GM19468 (cell line): ENCODE data around the gene FUCA2.
"Not testable (repeated sequence)": the region's sequence is repeated elsewhere in the genome, so short reads cannot be mapped to it uniquely, and the experiment has no call there.

Source experiments
- ATAC-seq: cut with Tn5 transposase; IDR thresholded peaks from one replicate; pipeline ENCODE4 v1.9.1; 2021; ENCODE audit warnings: mild to moderate bottlenecking, moderate library complexity, moderate number of reproducible peaks; ENCODE audit not compliant: unreplicated experiment; ENCODE audit errors: extremely low read depth

The FUCA2 gene

DNA sequence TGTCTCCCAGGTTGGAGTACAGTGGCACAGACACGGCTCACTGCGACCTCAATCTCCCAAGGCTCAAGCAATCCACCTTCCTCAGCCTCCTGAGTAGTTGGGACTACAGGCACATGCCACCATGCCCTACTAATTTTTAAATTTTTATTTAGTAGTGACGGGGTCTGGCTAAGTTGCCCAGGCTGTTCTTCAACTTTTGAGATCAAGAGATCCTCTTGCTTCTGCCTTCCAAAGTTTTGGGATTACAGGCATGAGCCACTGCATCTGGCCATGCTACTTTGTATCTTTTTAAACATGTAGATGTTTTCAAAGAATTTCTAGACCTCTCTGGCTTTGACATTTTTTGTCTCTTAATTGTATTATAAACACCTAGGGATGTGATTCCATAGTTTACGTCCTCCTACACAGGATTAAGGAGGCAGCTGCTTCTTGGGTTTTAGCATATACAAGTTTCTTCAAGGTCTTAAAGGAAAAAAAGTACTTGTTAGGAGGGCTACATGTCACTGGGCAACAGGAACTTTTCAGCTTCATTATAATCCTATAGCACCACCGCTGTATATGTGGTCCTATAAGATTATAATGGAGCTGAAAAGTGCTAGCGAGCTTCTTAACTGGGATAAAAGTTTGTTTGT is 62.3 kb downstream of the FUCA2 start:
- ATAC-seq: no peak

DNA sequence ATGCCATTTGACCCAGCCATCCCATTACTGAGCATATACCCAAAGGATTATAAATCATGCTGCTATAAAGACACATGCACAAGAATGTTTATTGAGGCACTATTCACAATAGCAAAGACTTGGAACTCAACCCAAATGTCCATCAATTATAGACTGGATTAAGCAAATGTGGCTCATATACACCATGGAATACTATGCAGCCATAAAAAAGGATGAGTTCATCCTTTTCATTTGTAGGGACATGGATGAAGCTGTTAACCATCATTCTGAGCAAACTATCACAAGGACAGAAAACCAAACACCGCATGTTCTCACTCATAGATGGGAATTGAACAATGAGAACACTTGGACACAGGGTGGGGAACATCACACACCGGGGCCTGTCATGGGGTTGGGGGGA is 63.7 kb downstream of the FUCA2 start:
- ATAC-seq: not testable (repeated sequence)
